HepG2 (cell line): Measurements from ENCODE around the gene PTGS2. TPM values are rescaled to one million over a fixed set of nuclear protein-coding genes. Genes with fewer than 3 reads are reported as not detected.

Experiments used
- ATAC-seq: fragments of 200-7000 bp; cut with Tn5 transposase; 3 replicates; pipeline ENCODE4 v1.9.1; 2020; ENCODE audit warnings: mild to moderate bottlenecking, moderate library complexity
- BruUV-seq: library from RNA; stranded (reverse); fragments of 400-500 nt; replicated peaks from 2 replicates; lab custom pipeline; 2021; lab: Mats Ljungman, UMichigan
- CTCF ChIA-PET: fragments of 300-600 bp; formaldehyde crosslinking; extraction: SDS; loops from one replicate; lab custom pipeline; 2021; ENCODE audit warnings: low total read pairs, inconsistent platforms, low intra/inter-chr PET ratio; lab: Yijun Ruan, JAX
- POLR2A ChIA-PET: fragments of 350-600 bp; sonication (Branson Sonifier 250); formaldehyde crosslinking; loops from one replicate; lab custom pipeline; 2020; ENCODE audit warnings: antibody characterized with exemption, inconsistent platforms; lab: Yijun Ruan, JAX
- DNase-seq: peaks from one replicate; pipeline ENCODE4 v3.0.0-alpha.2; 2015; ENCODE audit warnings: low spot score
- FAIRE-seq: peaks from 3 replicates; lab custom pipeline; 2011; peaks lifted over from hg19 to GRCh38; lab: Jason Lieb, UNC
- H2AFZ ChIP-seq: one replicate; pipeline ENCODE4 v1.6.1; 2011; ENCODE audit warnings: low read length, inconsistent platforms
- H3K27ac ChIP-seq: fragments of 300-600 bp; 3 replicates; pipeline ENCODE4 v1.8.0; 2011; ENCODE audit warnings: mixed run types, mild to moderate bottlenecking, mixed read lengths, low read length, inconsistent platforms; ENCODE audit not compliant: insufficient read depth; ENCODE audit errors: extremely low read length
- H3K27me3 ChIP-seq, 2 experiments: fragments of 200-600 bp in 1 of 2; 2 replicates in 1 of 2; 3 replicates in 1 of 2; pipeline versions ENCODE4 v1.6.0 to v1.8.0; 2011; ENCODE audit warnings: low read length in 2 of 2, mild to moderate bottlenecking in 2 of 2, moderate library complexity in 2 of 2, inconsistent platforms in 1 of 2; ENCODE audit not compliant: insufficient read depth in 2 of 2, control insufficient read depth in 1 of 2
- H3K36me3 ChIP-seq, 2 experiments: fragments of 200-600 bp in 1 of 2; replicated peaks in 1 of 2; 2 replicates in 1 of 2; 3 replicates in 1 of 2; pipeline versions ENCODE4 v1.5.1 to v1.8.0; 2011; ENCODE audit warnings: low read length in 2 of 2, inconsistent platforms in 1 of 2; ENCODE audit not compliant: insufficient read depth in 2 of 2, control insufficient read depth in 1 of 2
- H3K4me1 ChIP-seq: 2 replicates; pipeline ENCODE4 v1.5.1; 2012; ENCODE audit warnings: low read length, inconsistent platforms; ENCODE audit not compliant: insufficient read depth
- H3K4me2 ChIP-seq: 2 replicates; pipeline ENCODE4 v1.6.0; 2011; ENCODE audit warnings: low read depth, low read length, inconsistent platforms
- H3K4me3 ChIP-seq, 3 experiments: fragments of 200-600 bp in 1 of 3; sonication (generic), shearing (Covaris generic) in 1 of 3; replicated peaks in 1 of 3; 2 replicates each; pipeline ENCODE4 v1.5.1; 2011 to 2016; ENCODE audit warnings: low read length in 3 of 3, inconsistent platforms in 2 of 3, low read depth in 2 of 3, mild to moderate bottlenecking in 2 of 3, control low read depth in 1 of 3, mixed read lengths in 1 of 3; ENCODE audit not compliant: insufficient read depth in 1 of 3
- H3K79me2 ChIP-seq: one replicate; pipeline ENCODE4 v1.6.1; 2011; ENCODE audit warnings: low read length, inconsistent platforms; ENCODE audit not compliant: insufficient read depth
- H3K9ac ChIP-seq: 2 replicates; pipeline ENCODE4 v1.6.0; 2011; ENCODE audit warnings: mild to moderate bottlenecking, low read depth, low read length, inconsistent platforms; ENCODE audit not compliant: insufficient read depth
- H3K9me3 ChIP-seq: 2 replicates; pipeline ENCODE4 v1.5.1; 2012; ENCODE audit warnings: mild to moderate bottlenecking, low read length
- H4K20me1 ChIP-seq: 2 replicates; pipeline ENCODE4 v1.6.0; 2011; ENCODE audit warnings: inconsistent platforms, mild to moderate bottlenecking, low read length, moderate library complexity; ENCODE audit not compliant: insufficient read depth
- ARHGAP35 ChIP-seq: sonication (generic); formaldehyde crosslinking; IDR thresholded peaks from 2 replicates; pipeline ENCODE4 v1.9.0; 2022; ENCODE audit warnings: mild to moderate bottlenecking, inconsistent platforms, moderate library complexity, missing genetic modification reagents, borderline replicate concordance
- CENPT ChIP-seq: sonication (generic); formaldehyde crosslinking; IDR thresholded peaks from 2 replicates; pipeline ENCODE4 v1.8.0; 2022; ENCODE audit warnings: low read depth, mild to moderate bottlenecking, moderate library complexity, missing genetic modification reagents
- ETS1 ChIP-seq: sonication (generic); formaldehyde crosslinking; IDR thresholded peaks from 2 replicates; pipeline ENCODE4 v1.4.0; 2020; ENCODE audit warnings: missing genetic modification reagents
- HHEX ChIP-seq: IDR thresholded peaks from 2 replicates; pipeline ENCODE4 v1.6.1; 2016; ENCODE audit warnings: control low read depth
- HINFP ChIP-seq: sonication (generic); formaldehyde crosslinking; IDR thresholded peaks from 2 replicates; pipeline ENCODE4 v1.4.0; 2020; ENCODE audit warnings: low read depth, mild to moderate bottlenecking, missing genetic modification reagents
- NR2F1 ChIP-seq, 2 experiments: fragments of 450-650 bp in 1 of 2; formaldehyde crosslinking in 1 of 2; IDR thresholded peaks; 2 replicates each; pipeline versions ENCODE4 v1.5.0 to v1.6.1; 2016 to 2020; ENCODE audit warnings: mild to moderate bottlenecking in 1 of 2, missing compliant biosample characterization in 1 of 2, missing genetic modification reagents in 1 of 2, moderate library complexity in 1 of 2
- PAF1 ChIP-seq: IDR thresholded peaks from 2 replicates; pipeline ENCODE4 v1.6.1; 2016; ENCODE audit warnings: missing genetic modification reagents, missing compliant biosample characterization
- PAWR ChIP-seq: sonication (generic); formaldehyde crosslinking; IDR thresholded peaks from 2 replicates; pipeline ENCODE4 v1.4.0; 2020; ENCODE audit warnings: missing genetic modification reagents, mild to moderate bottlenecking, borderline replicate concordance
- PHF5A ChIP-seq: IDR thresholded peaks from one replicate; pipeline ENCODE4 v1.6.1; 2018; ENCODE audit warnings: low read depth, missing genetic modification reagents; ENCODE audit not compliant: unreplicated experiment
- RXRA ChIP-seq: sonication (generic); formaldehyde crosslinking; IDR thresholded peaks from 2 replicates; pipeline ENCODE4 v1.5.1; 2020; ENCODE audit warnings: missing genetic modification reagents
- SETDB1 ChIP-seq: sonication (generic); formaldehyde crosslinking; IDR thresholded peaks from 2 replicates; pipeline ENCODE4 v1.5.1; 2020; ENCODE audit warnings: missing genetic modification reagents, mild to moderate bottlenecking, borderline replicate concordance
- SOX6 ChIP-seq, 2 experiments: fragments of 450-650 bp in 1 of 2; sonication (generic) in 1 of 2; formaldehyde crosslinking in 1 of 2; IDR thresholded peaks; 2 replicates each; pipeline versions ENCODE4 v1.4.0 to v1.6.1; 2017 to 2020; ENCODE audit warnings: antibody characterized with exemption in 1 of 2, mild to moderate bottlenecking in 1 of 2, missing genetic modification reagents in 1 of 2
- YY1 ChIP-seq: IDR thresholded peaks from 2 replicates; pipeline ENCODE4 v1.6.1; 2011; ENCODE audit warnings: low read length, low read depth, moderate library complexity, mild to moderate bottlenecking; ENCODE audit not compliant: insufficient read depth, insufficient replicate concordance
- ZNF3 ChIP-seq: IDR thresholded peaks from 2 replicates; pipeline ENCODE4 v1.7.0; 2017; ENCODE audit warnings: inconsistent platforms
- ZNF652 ChIP-seq: IDR thresholded peaks from 2 replicates; pipeline ENCODE4 v1.6.1; 2016; ENCODE audit warnings: low read depth, borderline replicate concordance
- WGBS: methylation state at CpG from one replicate; pipeline ENCODE4 v1.1.6; 2017; ENCODE audit warnings: low lambda C conversion rate; 5-methylcytosine and 5-hydroxymethylcytosine counted together
- in situ Hi-C: cut with HindIII; loops from 2 replicates; pipeline ENCODE4 v1.10.0; 2017; ENCODE audit warnings: low pct_unique_long_range_greater_than_20kb; ENCODE audit not compliant: extremely low pct_ligation_motif_present
- intact Hi-C: fragments of 100-400 bp; cut with micrococcal nuclease; formaldehyde crosslinking; loops from one replicate; pipeline ENCODE4 v1.10.0; 2022; ENCODE audit not compliant: unreplicated experiment
- polyA plus RNA-seq, 8 experiments: library from polyadenylated mRNA; depleted of rRNA in 3 of 8; stranded (reverse) in 7 of 8; unstranded in 1 of 8; fragments of >200 nt; fragmentation: Illumina TruSeq in 4 of 8; extraction: Trizol in 4 of 8; gene quantifications; 2 replicates each; pipeline versions ENCODE4 v1.2.1 to v1.2.3, GENCODE V29; 2011 to 2016; ENCODE audit warnings: low read depth in 4 of 8, missing spikeins in 1 of 8, mixed read lengths in 1 of 8; ENCODE audit not compliant: insufficient read depth in 1 of 8
- total RNA-seq, 5 experiments: library from RNA; depleted of rRNA; stranded (reverse); fragments of >200 nt; fragmentation: Illumina TruSeq; extraction: Trizol; gene quantifications; 2 replicates each; pipeline ENCODE4 v1.2.3, GENCODE V29; 2016; ENCODE audit warnings: low read depth in 1 of 5

Gene PTGS2
- total and polyA plus RNA-seq, 2 of the 13 experiments (the other 11 are each of a cell fraction or from before 2014, with no cell fraction given), result not detected

- intact Hi-C loops (no loop called here), in situ Hi-C loops (no loop called here)
- no peak for TF ChIP-seq PAF1 (CRISPR knock-in tag)
- no peak for TF ChIP-seq NR2F1 (CRISPR knock-in tag; IDR thresholded peaks at IDR 0.05)
- TF ChIP-seq RXRA (CRISPR knock-in tag), result no peak
- no peak for TF ChIP-seq YY1
- TF ChIP-seq ZNF652 (CRISPR knock-in tag), result no peak
- TF ChIP-seq SOX6 (IDR thresholded peaks at IDR 0.05), result no peak
- TF ChIP-seq SOX6 (CRISPR knock-in tag; IDR thresholded peaks at IDR 0.05), result no peak
- TF ChIP-seq ARHGAP35, result no peak
- no peak for TF ChIP-seq PHF5A (CRISPR knock-in tag)
- no peak for TF ChIP-seq HINFP (CRISPR knock-in tag)
- TF ChIP-seq CENPT (CRISPR knock-in tag), result no peak
- TF ChIP-seq PAWR (CRISPR knock-in tag), result no peak
- no peak for TF ChIP-seq SETDB1 (CRISPR knock-in tag)
- no peak for TF ChIP-seq ZNF3
- TF ChIP-seq HHEX (CRISPR knock-in tag), result no peak
- no peak for TF ChIP-seq ETS1 (CRISPR knock-in tag)
- no peak overlapping the region for H3K4me3 ChIP-seq
- H2AFZ ChIP-seq, result no peak overlapping the region
- BruUV-seq, result no TSS peak
- H3K4me1 ChIP-seq, result no peaks in the 10 kb centered on the region
- no peaks in the 10 kb centered on the region for H3K9me3 ChIP-seq
- POLR2A ChIA-PET, result no interaction called here
- 0% methylated on average over 2 of the region's 2 CpGs for WGBS
- FAIRE-seq (no peak), DNase-seq (no peak), ATAC-seq (no peak)
- H3K9ac ChIP-seq, result no peak overlapping the region
- H3K36me3 ChIP-seq, result no peaks in the 10 kb centered on the region
- no peaks in the 10 kb centered on the region for H3K79me2 ChIP-seq
- no peaks in the 10 kb centered on the region for H3K27me3 ChIP-seq
- H3K27ac ChIP-seq, result no peak overlapping the region
- H4K20me1 ChIP-seq, result no peaks in the 10 kb centered on the region
- CTCF ChIA-PET, result no interaction called here
- no peak overlapping the region for H3K4me2 ChIP-seq
These were observed 37.1 kb upstream of the PTGS2 start for GRCh38 chr1:186717286-186717685.
